NCI-H2107 (cell line): ENCODE data around the gene HOXB6.

Experiments used
- DNase-seq: peaks from one replicate; lab custom pipeline; 2025; lab: John Stamatoyannopoulos, UW

Gene HOXB6

GRCh38 chr17:48594538-48595277 is 10.1 kb downstream of the HOXB6 start:
- DNase-seq, result no peak

- DNase-seq, result peak; percentile 87
Observed at GRCh38 chr17:48593840-48594537, 10.8 kb downstream of the HOXB6 start.

GRCh38 chr17:48593126-48593829 is 11.5 kb downstream of the HOXB6 start, which contains the start of gene HOXB5:
Gene HOXB5, minus strand, starts transcription at chr17:48593779. Its CDS starts 97 bp downstream, at chr17:48593682.
- DNase-seq, result no peak

- no peak for DNase-seq
Observed at GRCh38 chr17:48592577-48592976, 12.2 kb downstream of the HOXB6 start.

DNA sequence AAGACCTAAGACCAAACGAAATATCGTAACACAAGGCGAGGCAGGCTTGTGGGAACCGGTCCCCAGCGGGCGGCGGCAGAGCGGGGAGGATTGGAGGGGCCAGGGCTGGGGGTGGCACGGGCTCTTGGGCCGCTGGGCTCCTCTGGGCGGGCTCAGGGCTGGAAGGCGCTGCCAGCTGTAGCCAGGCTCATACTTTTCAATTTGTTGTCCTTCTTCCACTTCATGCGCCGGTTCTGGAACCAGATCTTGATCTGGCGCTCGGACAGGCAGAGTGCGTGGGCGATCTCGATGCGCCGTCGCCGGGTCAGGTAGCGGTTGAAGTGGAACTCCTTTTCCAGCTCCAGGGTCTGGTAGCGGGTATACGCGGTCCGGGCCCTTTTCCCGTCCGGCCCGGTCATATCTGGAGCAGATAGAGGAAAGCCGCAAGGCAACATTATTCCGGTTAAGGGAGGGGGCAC is 12.7 kb downstream of the HOXB6 start:
- DNase-seq, result no peak

DNA sequence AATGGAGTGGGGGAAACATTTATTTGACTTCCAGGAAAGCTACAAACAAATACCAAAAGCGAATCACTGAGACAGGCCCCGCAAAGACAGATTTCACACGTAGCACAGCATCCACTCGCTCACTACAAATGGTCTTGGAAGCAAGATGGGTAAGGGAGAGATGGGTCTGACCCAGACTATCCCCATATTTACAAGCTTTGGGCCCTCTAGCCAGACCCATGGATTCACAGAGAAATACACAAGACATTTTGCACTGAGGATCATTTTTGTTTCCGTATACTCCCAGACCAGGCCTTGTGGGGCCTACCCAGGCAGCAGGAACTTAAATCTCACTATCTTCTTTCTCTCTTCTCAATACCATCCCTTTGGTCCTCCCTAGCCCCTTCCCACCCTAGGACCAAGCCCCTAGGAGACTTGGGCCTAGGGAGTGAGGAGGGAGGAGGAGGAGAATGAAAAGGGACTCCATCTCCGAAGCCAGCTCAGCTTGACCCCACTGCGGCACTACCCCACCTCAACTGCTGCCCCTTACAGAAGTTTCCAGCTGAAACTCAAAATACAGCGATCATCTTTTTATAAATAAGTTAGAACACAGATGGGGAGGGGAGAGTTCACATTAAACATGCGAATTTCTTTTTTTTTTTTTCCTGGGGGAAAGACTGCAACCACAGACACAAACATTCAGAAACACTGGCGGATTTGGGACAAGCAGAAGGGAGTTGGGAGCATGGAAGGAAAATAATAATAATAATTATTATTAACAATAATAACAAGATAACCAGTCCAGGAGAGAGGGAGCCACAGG is 13.3 kb downstream of the HOXB6 start:
- no peak for DNase-seq

GRCh38 chr17:48590607-48591161 is 14.1 kb downstream of the HOXB6 start:
- no peak for DNase-seq

DNA sequence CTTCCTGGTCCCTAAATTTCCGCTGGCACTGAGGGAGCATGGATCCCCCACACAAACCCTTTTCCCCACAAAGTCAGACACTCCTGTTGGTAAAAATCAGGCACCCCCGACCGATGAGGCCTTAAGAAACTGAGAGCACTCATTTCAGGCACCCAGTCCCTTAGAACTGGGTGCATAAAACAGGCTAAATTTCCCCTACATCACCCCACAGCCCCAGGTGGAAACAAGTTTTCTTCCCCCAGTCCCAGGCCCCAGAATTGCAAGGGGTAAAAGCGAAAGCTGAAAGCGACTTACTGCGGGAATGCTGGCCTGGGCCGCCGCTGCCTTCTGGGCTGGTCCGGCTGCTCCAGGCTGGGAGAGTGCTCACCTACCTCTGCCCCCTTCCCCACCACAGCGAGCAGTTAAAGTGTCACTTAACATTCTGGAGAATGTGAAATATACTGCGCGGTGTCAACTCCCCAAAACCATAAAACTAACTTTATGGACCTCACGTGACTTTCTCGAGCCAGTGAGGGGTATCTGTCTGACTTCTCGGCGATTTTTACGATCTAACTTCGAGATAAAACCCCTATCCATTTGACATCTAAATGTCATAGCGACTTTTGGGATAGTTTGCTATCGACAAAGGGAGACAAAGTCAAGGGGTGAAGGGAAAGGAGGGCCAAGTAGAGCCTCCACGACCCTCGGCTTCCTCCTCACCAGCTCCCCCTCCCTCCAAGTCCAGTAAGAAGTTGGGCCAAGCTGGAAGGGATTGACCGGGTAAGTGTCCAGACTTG is 14.8 kb downstream of the HOXB6 start, which contains the start of gene HOXB3:
Gene HOXB3 (minus strand): TSS at position 411 of the 776 bp plus-strand sequence. CDS start 37,767 bp downstream, outside the sequence.
- no peak for DNase-seq

DNA sequence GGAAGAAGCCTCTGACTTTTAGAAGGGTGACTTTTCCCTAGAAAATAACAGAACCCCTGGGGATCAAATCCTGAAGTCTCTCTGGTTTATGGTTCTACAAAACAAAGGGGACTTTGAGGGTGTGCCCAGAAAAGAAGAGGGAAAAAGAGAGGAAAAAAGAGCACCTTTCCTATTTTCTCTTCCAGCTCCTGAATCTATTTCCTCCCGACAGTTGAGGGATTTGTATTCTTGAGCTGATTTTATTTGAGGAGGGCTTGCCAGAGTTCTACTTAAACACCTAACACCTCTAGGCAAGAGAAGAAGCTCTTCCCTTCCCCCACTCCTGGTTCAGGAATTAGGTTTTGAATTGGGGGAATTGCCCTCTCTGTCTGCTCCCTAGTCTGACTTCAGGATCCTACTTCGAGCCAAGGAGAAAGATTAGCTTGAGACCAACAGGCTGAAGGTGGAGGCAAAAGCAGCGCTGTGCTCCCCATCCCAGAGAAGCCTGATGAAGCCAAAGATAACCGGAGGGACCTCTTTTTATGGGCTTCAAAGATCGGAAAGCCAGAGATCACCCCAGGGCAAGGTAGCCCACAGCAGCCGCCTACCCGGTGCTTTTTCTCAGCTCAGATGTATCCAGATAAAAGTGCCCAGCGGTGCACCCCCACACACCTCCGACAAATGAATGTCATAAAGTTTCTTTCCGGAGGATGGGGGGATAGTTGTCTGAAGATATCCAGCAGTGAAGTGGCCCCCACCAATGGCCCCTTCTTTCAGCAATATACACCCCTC is 15.5 kb downstream of the HOXB6 start:
- no peak for DNase-seq

- no peak for DNase-seq
Observed at GRCh38 chr17:48588528-48588927, 16.3 kb downstream of the HOXB6 start.

- DNase-seq, result no peak
Observed at GRCh38 chr17:48588074-48588415, 16.7 kb downstream of the HOXB6 start.

DNA sequence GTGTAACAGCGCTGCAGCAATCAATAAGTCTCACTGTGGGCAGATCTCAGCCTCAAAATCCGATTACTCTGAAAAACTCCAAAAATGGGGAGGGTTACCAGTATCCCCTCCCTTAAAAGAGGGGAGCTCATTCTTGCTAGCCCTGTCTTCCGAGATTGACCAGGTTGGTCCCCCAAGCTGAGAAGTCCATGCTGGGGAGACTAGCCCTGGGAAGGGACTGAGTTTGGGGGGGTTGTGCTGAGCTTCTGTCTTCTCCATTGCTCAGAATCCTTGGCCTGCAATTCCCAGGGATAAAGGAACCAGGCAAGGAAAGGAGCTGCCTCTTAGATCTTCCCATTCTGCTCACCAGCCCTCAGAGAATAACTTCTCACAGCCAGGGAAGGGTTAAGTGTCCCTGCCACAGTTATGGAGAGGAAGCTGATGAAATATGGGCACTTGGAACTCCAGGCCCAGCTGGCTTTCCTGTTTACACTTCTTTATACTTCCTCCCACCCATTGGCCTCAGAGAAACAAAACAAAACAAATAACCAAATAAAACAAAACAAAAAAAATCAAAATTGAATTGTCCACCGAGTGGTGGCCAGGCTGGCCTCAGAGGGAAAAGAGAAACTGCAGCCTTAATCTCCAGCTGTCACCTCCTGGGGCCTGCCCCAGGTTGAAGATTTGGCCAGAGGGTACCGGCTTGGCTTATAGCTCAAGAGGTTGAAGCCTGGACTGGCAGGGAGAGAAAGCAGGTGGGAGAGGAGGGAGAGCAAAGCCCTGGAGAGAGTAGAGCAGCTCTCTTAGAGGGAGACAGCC is 17.3 kb downstream of the HOXB6 start:
- DNase-seq, result peak; percentile 60

DNA sequence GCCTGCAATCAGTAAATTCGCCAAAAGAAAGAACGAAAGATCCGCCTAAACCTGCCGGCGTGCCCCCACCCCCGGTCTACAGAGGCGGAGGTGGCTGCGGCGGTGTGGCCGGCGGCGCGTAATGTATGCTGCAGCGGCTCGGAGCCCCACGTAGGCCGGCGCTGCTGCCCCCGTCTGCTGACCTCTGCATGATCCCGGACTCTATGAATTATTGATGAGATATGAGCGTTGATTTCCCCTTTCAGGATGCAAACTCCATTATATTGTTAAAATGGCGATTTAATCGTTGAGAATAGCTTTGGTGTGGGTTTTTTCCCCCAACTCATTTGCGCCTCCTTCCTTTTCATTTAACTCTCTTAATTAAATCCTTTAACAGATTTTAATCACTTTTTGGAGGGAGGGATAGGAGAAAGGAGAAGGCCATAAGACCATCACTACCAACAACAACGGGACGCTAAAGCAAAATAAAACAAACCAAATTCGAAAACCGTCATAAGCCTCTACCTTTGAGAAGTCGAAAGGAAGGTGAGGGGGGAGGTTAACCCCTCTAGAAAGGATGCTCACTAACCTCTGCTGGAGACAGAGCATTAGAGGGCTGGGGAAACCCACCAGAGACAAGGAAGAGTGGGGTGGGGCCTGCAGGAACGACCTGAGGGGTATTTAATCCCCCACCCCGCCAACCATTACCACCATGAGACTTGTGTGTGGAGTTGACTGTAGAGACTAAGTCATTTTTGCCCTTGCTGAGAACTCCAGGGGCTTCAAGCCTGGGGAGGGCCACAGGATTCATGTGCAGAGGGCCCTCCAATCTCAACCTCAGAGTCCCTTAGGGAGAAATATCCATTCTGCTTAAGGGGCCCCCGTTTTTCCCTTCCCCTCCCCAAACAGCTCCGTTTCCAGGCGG is 18.2 kb downstream of the HOXB6 start:
- DNase-seq, result no peak

DNA sequence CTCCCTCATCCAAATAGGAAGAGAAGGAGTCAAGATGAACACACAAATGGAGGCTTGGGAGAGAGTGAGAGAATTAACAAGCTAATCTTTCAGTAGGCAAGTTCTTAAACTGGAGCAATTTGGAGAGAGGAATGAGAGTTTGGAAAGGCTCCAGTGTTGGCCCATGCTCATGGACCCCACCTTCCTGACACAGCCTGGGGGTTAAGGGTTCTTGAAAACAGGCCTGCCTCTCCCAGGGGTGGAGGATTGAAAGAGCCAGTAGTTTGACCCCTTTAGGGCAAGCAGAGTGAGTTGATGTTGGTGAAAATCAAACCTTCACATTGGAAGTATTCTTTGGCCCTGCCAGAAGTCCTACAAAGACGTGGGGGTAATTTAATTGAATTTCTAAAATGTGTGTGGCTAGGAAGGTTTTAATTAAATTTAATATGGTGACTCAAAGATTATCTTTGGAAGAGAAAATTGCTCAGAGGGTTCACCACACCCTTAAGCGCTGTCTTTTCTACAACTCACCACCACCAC is 20.5 kb downstream of the HOXB6 start:
- DNase-seq, result no peak

DNA sequence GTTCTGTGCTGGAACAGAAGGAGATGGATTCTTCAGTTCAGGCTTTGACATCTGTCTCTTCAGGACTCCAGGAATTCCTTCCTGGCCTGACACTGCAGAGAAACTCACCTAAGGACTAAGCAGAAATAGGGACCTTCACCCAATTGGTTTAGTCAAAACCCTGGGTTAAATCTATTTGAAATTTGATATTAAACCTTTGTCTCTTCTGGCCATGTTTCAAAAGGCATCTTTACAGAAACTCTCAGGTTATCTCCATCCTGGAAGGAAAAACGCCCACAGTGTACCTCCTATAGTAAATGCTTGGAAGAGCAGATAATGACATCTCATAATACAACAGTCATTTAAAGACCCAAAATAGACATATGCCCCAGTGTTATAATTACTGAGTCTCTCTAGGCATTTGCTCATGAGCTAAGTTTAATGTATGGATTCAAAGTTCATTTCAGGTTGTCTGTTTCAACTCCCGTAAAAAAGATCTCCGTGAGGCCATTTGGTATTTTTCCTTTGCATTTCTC is 21.0 kb downstream of the HOXB6 start:
- no peak for DNase-seq

GRCh38 chr17:48582750-48583069 is 22.1 kb downstream of the HOXB6 start:
- DNase-seq, result no peak

GRCh38 chr17:48579760-48580554 is 24.8 kb downstream of the HOXB6 start:
- no peak for DNase-seq
